HG03354 (cell line): ENCODE data around the gene SLC15A3.

Source experiments
- ATAC-seq: cut with Tn5 transposase; IDR thresholded peaks from one replicate; pipeline ENCODE4 v1.9.1; 2021; ENCODE audit warnings: mild to moderate bottlenecking; ENCODE audit not compliant: unreplicated experiment, poor library complexity, severe bottlenecking

The SLC15A3 gene

DNA sequence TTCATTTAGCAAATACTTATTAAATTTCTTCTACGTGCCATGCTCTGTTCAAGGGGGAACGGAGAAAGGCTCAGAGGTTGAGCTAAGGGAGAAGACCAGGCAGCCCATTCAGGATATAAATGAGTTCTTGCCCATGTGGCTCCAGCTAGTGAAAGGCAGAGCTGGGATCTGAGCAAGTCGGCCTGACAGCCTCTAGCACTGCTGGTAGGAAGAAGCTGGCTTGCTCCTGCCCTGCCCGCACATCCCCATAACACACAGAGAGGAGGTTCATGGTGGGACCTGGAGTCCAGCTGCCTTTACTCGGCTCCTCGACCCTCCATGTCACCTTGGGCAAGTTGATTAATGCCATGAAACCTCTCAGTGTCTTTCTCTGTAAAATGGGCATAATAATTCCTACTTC, 2.0 kb downstream of the SLC15A3 start:
- ATAC-seq: no peak

DNA sequence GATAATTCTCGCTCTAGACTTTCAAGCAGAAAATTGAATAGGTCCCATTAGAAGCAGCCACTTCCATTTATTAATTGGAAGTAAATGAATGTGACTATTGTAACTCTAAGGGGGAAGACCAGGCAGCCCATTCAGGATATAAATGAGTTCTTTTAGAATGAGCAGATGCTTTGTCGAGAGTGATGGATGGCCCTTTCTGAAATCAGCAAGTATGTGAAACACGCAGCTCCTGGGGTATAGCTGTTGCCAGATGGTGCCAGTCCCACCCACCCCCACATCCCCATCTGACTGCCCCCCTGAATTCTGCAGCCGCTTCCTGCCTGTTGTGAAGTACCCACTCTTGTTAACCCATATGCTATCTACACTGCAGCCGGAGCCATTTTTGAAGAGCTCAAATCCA, 3.7 kb downstream of the SLC15A3 start:
- no peak for ATAC-seq

DNA sequence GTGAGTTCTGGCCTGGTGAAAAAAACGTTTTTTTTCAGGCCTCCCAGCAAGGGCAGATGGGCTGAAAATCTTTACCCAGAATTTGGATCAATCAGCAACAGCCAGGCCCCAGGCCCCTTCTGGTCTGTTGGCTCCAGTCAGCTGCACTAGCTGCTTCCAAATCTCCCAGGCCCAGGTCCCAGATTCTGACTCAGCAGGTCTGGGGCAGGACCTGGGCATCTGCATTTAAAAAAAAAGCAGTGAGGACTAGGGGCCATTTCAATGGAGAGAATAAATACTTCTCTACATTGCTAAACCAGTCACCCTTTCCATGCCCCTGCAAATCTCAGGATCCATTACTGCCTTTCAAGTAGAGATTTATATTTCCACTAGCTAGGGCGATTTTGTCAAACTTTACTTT, 4.3 kb downstream of the SLC15A3 start:
- no peak for ATAC-seq

DNA sequence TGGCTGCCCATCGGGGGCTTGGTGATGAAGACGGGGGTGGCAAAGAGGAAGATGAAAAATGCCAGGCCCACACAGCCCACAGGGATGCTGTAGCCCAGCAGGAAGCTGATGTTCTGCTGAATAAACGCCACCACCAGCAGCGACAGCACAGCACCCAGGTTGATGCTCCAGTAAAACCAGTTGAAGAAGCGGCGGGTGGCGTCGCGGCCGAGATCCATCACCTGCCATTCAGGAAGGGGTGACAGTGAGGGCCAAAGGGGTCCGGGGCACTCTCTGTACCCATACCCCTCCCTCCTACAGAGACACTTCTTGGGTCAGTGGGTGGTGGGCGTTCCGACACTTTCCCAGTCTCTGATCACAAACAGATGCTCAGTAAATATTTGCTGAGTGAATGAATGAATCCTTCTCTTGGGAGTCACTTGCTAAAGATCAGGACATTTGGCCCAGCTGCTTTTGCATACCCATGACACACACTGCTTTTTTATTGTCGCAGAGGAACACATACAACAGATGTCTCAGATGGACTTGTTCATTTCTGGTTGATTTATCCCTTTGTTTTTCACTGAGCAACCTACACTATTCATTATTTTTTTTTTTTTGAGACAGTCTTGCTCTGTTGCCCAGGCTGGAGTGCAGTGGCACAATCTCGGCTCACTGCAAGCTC, 5.2 kb downstream of the SLC15A3 start:
- no peak for ATAC-seq

DNA sequence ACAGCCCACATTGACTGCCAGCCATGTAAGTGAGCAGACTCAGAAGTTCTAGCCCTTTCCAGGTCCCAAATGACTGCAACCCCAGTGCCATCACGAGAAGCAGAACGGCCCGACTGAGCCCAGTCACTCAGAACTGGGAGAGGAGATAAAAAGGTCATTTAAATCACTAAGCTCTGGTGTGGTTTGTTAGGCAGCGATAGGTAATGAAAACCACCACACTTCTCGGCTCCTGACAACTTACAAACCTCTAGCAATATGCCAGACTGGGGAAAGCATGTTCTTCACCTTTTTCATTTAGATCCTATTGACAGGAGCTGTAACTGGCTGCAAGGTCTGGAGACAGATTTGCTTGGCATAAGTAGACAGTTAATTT, 6.7 kb downstream of the SLC15A3 start:
- ATAC-seq: no peak

DNA sequence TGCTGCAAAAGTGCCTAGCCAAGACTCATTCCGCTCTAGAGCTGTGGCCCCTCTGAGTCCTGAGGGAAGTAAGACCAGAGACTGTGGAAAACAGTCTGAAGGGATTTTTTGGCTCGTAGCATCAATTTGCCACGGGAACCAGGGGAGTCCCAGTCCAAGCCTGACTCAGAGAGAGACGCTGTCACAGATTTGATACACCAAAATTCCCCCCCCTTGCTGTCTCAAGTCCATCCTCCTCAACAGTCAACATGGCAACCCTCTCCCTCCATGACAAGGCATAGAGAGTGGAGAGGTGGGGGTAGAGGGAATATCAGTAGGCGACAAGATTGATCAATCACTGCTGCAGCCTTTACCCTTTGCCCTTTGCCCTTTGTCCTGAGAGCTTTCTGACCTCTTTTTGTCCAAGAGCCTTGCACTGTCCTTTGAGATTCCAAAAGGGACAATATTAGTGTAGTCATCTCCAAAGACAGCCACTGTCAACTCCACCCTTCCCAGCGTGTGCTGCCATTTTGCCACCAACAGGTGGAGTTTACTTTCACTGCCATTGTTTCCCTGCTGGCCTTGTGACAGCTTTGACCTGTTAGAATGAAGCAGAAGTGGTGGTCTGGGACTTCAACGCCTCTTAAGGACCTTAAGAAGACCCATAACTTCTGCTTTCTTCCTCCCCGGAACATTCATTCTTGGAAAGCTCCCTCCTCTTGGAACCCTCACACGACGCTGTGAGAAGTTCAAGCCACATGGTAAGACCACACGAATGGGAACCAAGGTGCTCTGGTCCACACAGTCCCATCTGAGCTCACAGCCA, 7.3 kb downstream of the SLC15A3 start:
- ATAC-seq: no peak

DNA sequence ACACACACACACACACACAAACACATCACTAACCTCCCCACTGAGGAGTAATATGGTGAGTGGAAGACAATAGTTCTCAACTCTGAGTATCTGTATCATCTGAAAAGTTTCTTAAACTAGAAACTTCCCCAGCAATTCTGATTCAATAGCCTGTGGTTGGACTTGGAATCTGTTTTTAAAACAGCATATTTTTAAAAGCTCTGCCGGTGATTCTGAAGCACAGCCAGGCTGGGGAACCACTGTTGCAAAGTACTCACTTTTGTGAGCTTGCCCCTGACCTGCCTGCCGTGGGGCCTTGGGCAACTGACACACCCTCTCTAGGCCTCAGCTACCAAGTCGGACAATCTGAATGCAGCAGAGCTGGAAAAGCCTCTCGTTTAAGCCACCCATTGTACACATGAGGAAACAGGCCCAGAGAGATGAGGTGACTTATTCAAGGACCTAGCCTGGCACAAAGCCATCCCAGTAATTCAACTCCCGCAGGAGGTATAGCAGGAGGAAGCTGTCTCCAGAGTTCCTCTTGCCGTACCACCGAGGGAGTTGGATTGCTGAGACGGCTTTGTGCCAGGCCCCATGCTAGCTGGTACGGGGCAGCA, 8.9 kb downstream of the SLC15A3 start:
- ATAC-seq: no peak

DNA sequence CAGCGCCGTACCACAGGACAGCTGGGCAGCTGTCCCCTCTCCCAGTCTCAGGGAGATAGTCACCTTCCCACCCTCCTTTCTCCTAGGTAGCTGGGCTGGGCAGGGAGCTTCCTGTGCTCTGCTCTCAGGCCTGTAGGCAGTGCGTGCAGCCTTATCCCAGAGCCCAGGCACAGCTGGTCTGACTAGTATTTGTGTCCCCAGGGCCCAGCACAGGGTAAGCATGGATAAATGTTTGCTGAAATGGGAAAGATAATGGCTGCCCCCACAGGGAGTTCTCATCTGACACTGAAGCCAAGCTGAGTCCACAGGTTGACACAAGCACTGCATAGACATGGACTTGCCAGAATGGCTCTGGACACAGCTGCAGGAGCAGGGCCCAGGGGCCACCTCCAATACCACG, 9.8 kb downstream of the SLC15A3 start:
- ATAC-seq: no peak

DNA sequence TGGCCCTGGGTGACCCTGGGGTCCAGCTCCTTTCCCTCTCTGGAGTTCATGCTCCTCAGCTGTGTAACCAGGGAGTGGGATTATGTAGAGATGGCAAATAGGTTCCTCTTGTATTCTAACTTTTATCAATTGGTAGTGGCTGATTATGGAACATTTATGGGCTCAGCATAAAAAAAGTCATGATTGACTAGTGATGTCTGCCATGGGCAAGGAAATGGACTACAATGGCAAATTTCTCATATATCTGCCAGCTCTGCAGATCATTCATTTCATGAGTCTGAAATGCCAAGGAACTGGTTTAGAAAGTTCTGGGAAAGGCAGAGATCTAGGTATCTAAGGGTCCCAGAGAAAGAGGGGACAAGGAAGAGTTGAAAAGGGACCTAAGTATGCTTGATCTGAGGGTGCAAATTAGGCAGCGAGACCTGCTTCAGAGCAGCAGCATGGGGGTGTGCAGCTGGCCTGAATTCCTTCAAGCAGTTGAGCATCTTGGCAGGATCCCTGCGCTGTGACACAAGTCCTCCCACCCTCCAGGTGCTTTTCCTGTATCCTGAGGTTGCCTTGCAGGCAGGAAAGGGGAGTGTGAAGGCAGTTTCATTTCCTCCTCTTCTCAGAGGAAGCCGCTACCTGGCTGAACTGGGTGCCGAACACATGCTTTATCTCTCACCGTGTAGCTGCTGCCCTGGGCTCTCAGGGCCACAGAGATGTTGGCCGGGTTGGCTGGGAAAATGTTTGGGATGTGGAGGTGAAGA, 10.4 kb downstream of the SLC15A3 start:
- no peak for ATAC-seq

DNA sequence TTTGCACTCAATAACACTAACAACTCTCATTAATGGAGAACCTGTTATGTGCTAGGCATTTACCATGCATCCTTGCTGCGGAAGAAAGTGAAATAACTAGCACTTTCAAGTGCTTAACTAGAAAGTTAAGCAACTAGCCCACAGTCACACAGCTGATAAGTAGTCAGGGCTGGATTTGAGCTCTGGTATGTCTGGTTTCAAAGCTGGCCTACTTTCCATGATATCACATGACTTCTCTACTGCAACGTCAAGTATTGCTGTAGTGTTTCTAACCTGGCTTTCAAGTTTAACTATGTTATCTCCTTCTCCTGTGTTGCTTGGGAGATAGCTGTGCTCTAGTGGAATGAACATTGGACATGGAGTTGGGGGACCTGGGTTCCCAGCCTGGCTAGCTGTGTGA, 12.1 kb downstream of the SLC15A3 start:
- ATAC-seq: no peak

DNA sequence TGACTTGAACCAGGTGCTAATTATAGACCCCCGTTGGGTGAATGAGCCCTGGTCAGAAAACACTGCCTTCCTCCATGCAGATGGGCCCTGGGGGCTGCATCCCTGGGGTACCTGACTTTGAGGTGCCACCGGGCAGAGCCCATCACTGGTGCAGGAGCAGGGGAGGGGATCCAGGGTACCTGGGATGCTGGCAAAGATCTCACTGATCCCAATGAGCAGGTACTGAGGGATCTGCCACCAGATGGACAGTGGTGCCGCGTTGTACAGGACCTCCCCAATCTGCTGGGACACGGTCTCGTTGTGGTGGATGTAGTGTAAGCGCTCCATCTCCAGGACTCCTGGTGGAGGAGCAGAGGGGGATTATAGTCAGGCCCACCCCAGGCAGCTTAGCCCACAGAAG, 12.7 kb downstream of the SLC15A3 start:
- ATAC-seq: no peak

DNA sequence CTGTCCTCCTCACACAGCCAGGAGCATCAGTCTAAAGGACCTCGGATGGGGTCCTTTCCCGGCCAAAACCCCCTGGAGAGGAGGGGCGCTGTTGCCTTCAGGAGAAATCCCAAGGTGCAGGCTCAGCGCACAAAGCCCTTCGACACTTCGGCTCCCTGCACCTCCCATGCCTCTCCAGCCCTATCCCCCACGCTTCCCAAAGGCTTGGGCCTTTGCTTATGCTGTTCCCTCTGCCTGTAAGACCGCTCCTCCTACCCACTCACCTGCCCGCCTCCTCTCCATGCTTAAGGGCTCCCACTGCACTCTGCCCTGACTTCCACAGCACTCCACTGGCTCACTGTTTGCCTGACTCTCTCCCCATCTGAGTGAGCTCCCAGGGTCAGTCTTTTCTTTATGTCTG, 13.5 kb downstream of the SLC15A3 start:
- no peak for ATAC-seq

DNA sequence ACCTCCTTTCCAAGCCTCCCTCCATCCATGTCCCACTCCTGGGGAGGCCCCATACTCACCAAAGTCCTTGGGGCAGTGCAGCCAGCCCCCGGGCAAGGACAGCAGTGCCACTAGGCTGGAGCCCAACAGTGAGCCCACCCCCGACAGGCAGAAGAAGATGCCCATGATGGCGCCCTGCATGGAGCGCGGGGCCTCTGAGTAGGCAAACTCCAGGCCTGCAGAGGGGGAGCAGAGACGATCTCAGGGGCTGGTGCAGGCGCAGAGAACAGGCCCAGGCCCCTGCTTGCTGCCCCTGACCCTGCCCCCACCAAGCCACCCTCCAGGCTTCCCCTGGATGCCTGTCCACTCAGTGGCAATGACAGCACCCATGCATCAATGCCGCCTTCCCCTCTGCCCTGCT, 14.2 kb downstream of the SLC15A3 start:
- no peak for ATAC-seq

DNA sequence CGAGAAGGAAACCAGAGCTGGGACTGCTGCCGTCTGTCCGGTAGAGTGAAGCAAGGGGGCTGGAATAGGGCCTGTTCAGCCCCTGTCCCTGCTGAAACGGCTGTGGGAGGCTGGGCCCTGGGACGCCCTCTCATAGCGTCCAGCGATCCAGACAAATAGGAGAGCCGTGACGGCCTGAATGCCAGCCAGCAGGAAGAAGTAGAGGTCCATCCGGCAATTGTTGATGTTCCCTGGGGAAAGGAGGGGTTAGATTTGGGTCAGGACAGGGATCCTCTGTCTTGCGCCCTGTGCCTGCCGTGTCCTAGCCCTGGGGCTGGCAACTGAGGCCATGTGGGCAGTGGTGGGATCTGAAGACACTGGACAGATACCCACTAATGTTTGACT, 14.8 kb downstream of the SLC15A3 start:
- no peak for ATAC-seq

DNA sequence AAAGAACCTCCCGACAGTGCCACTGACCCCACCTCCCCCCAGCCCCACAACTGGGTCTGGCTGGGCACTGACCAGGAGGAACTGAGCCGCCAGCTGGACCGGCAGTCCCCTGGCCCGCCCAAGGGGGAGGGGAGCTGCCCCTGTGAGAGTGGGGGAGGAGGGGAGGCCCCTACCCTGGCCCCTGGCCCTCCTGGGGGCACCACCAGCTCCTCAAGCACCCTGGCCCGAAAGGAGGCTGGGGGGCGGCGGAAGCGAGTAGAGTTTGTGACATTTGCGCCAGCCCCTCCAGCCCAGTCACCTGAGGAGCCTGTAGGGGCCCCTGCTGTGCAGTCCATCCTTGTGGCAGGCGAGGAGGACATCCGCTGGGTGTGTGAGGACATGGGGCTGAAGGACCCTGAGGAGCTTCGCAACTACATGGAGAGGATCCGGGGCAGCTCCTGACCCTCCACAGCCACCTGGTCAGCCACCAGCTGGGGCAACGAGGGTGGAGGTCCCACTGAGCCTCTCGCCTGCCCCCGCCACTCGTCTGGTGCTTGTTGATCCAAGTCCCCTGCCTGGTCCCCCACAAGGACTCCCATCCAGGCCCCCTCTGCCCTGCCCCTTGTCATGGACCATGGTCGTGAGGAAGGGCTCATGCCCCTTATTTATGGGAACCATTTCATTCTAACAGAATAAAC, 15.4 kb downstream of the SLC15A3 start:
- no peak for ATAC-seq

DNA sequence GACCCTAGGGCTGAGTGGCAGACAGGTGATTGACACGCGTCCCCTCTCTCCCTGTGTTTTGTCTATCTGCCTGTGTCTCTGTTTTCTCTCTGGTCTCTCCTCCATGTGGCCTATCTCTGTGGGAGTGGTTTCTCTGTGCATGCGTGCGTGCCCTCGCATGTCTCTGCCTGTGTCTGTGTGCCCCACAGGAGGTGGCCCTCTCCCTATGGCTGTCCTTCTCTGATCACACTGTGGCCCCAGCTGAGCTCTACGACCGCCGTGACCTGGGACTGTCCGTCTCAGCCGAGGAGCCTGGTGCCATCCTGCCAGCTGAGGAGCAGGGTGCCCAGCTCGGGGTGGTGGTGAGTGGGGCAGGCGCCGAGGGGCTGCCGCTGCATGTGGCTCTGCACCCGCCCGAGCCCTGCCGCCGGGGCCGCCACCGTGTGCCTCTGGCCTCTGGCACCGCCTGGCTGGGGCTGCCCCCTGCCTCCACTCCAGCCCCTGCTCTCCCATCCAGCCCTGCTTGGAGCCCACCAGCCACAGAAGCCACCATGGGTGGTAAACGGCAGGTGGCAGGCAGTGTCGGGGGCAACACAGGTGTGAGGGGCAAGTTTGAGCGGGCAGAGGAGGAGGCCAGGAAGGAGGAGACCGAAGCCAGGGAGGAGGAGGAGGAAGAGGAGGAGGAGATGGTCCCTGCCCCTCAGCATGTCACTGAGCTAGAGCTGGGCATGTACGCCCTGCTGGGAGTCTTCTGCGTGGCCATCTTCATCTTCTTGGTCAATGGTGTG, 16.1 kb downstream of the SLC15A3 start:
- ATAC-seq: no peak

DNA sequence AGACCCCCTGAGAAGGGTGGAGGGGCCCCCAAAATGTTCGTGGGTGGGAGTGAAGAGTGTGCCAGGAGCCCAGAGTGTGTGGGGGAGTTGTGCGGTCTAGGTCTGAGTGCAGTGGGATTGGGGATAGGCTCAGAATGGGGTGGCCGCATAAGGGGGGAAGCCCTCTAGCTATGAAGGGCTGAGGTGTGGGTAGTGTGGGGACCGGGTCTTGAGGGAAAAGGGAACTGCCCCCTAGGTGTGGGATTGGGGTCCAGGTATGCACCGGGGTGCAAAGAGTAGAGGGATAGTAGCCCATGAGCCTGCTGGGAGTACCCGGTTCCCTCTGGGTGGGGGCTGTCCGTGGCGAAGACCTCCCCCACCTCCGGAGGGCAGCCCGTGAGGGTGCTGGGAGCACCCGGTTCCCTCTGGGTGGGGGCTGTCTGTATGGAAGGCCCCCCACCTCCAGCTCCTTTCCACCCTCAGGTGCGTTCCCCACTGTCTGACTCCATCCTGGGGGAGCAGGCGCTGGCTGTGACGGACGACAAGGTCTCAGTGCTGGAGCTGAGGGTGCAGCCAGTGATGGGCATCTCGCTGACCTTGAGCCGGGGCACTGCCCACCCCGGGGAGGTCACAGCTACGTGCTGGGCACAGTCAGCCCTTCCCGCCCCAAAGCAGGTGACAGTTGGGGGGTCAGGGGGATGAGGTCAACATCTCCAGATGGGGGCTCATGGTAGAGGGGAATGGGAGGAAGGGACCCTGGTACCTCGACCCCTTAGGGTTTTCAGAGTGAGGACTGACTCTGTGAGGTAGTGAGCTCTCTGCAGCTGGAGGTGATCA, 17.0 kb downstream of the SLC15A3 start:
- no peak for ATAC-seq

DNA sequence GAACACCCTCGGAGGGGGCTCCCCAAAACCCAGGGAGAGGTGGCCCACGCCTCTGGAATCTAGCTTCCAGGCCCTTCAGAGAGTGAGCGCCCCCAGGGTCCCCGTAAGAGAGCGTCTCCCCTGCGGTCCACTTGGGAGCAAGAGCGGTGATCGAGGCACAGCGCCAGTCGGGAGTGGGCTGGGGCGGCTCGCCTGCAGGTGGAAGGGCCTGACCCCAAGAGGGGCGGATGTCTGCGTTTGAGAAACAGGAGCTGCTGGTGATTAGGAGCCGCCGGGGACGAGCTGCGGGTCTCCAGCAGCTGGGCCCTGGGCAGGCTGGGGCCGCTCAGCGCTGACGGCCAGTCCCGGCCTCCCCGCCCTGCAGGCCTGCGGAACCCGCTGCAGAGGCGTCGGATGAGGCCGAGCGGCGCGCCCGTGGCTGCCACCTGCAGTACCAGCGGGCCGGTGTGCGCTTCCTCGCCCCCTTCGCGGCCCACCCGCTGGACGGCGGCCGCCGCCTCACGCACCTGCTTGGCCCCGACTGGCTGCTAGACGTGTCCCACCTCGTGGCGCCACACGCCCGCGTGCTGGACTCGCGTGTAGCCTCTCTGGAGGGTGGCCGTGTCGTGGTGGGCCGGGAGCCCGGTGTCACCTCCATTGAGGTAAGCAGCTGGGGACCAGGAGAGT, 17.7 kb downstream of the SLC15A3 start:
- ATAC-seq: no peak
